H54 (cell line): ENCODE results near the gene HELZ.
"Not testable (repeated sequence)": the region's sequence is repeated elsewhere in the genome, so short reads cannot be mapped to it uniquely, and the experiment has no call there.

Source experiments
- DNase-seq: peaks from one replicate; pipeline ENCODE4 v3.0.0; 2011; ENCODE audit warnings: low spot score, mixed read lengths; ENCODE audit not compliant: insufficient read length
- FAIRE-seq: peaks from 3 replicates; lab custom pipeline; 2011; peaks lifted over from hg19 to GRCh38; lab: Jason Lieb, UNC
- POLR2A ChIP-seq: IDR thresholded peaks from 2 replicates; pipeline ENCODE4 v1.6.1; 2011; ENCODE audit warnings: low read depth, mild to moderate bottlenecking, low read length

HELZ gene

GRCh38 chr17:67107171-67107570 is 137.8 kb downstream of the HELZ start:
- FAIRE-seq (no peak), DNase-seq (no peak)
- no peak for TF ChIP-seq POLR2A

DNA sequence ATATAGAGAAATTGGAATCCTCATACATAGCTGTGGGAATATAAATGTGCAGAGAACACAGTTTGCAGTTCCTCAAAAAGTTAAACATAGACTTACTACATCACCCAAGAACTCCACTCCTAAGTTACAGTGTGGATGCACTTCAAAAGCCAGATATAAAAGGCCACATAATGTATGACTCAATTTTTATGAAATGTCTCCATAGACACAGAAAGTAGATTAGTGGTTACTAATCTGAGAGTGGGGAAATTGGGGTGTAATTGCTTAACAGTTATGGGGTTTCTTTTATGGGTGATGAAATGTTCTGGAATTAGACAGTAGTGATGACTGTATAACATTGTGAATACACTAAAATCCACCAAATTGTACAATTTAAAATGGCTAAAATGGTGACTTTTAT is 139.8 kb downstream of the HELZ start:
- DNase-seq = no peak
- peak; percentile 93 for FAIRE-seq

GRCh38 chr17:67104641-67105040 is 140.4 kb downstream of the HELZ start:
- not testable (repeated sequence) for DNase-seq, FAIRE-seq

More for the DNA sequence above, 139.8 kb downstream of the HELZ start:
- no peak for TF ChIP-seq POLR2A

GRCh38 chr17:67098006-67098405 is 147.0 kb downstream of the HELZ start:
- no peak for DNase-seq
- no peak for TF ChIP-seq POLR2A
- FAIRE-seq = no peak

DNA sequence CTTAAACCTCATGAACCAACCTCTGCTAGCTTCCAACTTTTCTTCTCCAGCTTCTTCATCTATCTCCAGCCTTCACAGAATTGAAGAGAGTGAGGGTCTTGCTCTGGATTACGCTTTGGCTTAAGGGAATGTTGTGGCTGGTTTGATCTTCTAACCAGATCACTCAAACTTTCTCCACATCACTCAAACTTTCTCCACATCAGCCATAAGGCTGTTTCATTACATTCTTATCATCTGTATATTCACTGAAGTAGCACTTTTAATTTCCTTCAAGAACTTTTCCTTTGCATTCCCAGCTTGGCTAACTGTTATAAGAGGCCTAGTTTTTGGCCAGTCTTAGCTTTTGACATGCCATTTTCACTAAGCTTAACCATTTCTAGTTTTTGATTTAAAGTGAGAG is 148.4 kb downstream of the HELZ start:
- no peak for DNase-seq
- no peak for TF ChIP-seq POLR2A
- no peak for FAIRE-seq

DNA sequence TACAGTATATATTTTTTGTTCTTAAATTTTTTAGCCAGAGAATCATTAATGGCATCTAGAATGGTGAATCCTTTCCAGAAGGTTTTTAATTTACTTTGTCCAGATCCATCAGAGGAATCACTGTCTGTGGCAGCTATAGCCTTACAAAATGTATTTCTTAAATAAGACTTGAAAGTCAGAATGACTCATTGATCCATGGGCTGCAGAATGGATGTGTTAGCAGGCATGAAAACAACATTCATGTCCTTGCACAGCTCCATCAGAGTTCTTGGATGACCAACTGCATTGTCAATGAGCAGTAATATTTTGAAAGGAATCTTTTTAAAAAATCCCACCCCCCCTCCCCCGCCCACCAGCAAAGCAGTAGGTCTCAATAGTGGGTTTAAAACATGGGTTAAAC is 149.2 kb downstream of the HELZ start:
- FAIRE-seq = no peak
- DNase-seq = no peak
- TF ChIP-seq POLR2A = no peak

- not testable (repeated sequence) for DNase-seq
- peak; percentile 98 for FAIRE-seq
Observed at GRCh38 chr17:67095291-67095690, 149.7 kb downstream of the HELZ start.

DNA sequence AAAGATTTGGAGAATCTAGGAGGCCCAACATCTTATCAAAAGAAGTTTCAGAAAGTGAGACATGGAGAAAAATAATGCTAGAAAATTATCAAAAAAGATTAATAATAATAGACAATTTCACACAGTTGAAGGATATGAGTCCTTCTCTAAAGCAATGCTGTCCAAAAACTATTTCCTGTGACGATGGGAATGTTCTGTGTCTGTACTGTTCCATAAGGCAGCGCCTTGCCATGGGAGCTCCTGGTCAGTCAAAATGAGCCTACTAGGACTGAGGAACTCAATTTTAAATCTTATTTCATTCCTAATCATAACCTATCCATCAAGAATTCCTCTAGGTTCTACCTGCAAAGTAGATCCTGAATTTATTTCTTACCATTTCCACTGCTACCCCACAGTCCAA is 151.6 kb downstream of the HELZ start:
- TF ChIP-seq POLR2A = no peak
- FAIRE-seq (peak; percentile 33), DNase-seq (no peak)

- not testable (repeated sequence) for FAIRE-seq, DNase-seq
Observed at GRCh38 chr17:67092710-67093109, 152.3 kb downstream of the HELZ start.

DNA sequence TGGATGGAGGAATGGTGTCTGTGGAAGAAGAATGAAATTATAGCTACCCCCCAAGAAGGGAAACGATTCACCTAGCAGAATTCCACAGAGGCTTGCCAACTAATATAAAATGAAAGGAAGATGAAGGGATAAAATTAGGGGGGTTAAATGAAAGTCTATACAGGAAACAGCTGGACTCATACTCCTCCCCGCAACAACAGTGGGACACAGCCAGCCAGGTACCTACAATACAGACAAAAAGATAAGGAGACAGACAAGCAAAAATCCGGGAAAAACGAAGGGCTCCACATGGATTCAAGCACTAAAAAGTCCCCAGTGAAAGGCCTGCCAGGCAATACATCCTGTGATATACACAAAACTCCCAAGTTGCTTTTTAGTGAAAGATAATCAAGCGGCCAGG is 152.7 kb downstream of the HELZ start:
- FAIRE-seq = no peak
- DNase-seq = no peak
- no peak for TF ChIP-seq POLR2A

GRCh38 chr17:67090341-67090740 is 154.7 kb downstream of the HELZ start:
- no peak for TF ChIP-seq POLR2A
- DNase-seq = no peak
- peak; percentile 69 for FAIRE-seq

DNA sequence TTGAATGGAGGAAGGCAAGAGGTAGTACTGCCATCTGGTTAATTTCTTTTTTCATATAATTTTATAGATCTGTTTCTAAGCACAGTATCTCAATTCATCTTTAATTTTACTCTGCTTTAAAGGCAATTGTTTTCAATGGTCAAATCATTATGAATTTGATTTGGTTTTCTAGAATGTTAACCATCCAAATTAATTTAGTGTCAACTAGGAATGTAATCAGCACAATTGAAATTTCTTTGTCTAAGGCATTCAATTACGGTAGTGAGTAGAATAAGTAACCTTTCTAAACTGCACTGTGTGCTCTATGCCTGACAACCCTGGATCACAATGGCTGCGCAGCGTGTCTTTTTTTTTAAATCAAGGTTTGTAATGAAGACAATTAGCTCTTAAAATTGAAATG is 156.4 kb downstream of the HELZ start:
- DNase-seq (no peak), FAIRE-seq (peak; percentile 38)
- no peak for TF ChIP-seq POLR2A

DNA sequence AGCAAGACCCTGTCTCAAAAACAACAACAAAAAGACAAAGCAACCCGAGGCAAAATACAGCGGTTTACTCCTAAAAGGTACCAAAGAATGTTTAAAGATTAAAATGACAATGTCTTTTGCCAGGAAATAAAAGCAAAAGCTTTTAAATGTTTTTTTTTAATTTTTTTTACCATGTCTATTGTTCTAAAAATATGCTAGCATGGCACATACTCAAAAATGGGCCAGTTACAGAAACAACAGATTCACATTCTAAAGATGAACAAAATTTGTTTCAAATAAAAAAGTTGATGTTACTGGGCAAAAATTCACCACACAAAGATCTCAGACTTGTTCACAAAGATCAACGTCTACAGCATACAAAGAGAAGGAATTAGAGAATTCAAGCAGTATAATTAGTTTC is 159.6 kb downstream of the HELZ start:
- DNase-seq = no peak
- TF ChIP-seq POLR2A = no peak
- FAIRE-seq = no peak

DNA sequence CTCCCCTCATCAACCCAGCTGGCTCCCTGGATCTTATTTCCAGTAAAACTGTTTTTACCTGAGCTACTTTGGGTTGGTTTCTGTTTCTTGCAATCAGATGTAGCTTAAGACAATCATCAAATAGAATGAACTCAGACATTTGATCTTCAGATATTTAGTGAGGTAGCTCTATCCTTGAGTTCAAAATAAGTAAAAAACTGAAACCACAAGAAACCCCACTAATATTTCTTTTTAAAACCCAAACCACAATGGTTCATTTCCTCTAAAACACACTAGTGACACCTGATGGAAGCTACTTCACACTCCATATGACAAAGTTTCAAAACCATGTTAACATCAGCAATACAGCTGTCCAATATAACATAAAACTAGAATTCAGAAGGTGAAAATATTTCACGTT is 162.9 kb downstream of the HELZ start:
- no peak for FAIRE-seq
- no peak for DNase-seq
- TF ChIP-seq POLR2A = no peak

DNA sequence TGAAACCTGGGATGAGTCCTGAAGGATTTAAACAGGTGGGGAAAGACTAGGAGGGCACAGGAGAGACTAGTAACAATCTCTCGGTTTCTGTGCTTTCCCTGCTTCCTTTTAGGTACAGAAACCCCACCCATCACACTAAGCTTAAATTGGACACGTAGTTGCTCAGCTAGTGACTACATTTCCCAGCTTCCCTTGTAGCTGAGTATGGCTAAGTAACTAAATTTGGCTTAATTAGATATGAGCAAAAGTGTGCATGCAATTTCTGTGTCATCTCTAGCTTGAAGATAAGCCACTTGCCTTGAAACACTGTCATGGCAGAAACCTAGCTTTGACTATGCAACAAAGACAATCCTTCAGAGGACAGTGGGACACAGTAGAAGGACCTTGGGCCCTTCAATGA is 164.2 kb downstream of the HELZ start:
- no peak for TF ChIP-seq POLR2A
- DNase-seq (no peak), FAIRE-seq (peak; percentile 45)

DNA sequence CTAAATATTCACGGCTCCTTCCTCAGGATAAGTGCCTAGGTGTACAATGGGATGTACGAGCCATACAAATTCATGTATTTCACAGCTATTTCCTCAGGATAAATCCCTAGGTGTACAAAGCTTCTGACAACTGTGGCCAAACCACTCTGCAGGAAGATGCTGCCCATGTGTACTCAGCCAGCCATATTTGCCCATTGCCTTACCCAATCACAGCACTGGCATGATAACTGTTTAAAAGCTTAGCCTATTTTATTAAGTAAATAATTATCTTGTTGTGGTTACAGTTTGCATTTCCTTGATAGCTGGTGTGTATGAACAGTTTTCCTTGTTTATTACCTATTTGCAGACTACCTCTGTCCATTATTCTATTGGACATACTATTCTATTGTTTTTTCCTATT is 165.5 kb downstream of the HELZ start:
- DNase-seq (no peak), FAIRE-seq (peak; percentile 20)
- no peak for TF ChIP-seq POLR2A
